SK-N-SH treated with all-trans-retinoic acid at 6 μM for 48 hours (cell line): ENCODE results near the gene XPNPEP2.

Experiments used
- ATAC-seq: fragments of 200-7000 bp; cut with Tn5 transposase; 3 replicates; pipeline ENCODE4 v1.9.1; 2020; ENCODE audit warnings: mild to moderate bottlenecking, moderate library complexity
- ARNTL ChIP-seq: fragments of 450-650 bp; formaldehyde crosslinking; IDR thresholded peaks from 2 replicates; pipeline ENCODE4 v1.5.0; 2020; ENCODE audit warnings: low read depth, mild to moderate bottlenecking, moderate library complexity, borderline replicate concordance
- BACH2 ChIP-seq: fragments of 250-450 bp; sonication (Bioruptor Pico); IDR thresholded peaks from 2 replicates; pipeline ENCODE4 v1.9.0; 2021; ENCODE audit warnings: mild to moderate bottlenecking, borderline replicate concordance
- CREB5 ChIP-seq: fragments of 250-450 bp; sonication (Bioruptor Pico); IDR thresholded peaks from 2 replicates; pipeline ENCODE4 v1.5.1; 2020; ENCODE audit warnings: low read depth, mild to moderate bottlenecking, moderate library complexity
- CSDC2 ChIP-seq: fragments of 250-450 bp; sonication (Bioruptor Pico); IDR thresholded peaks from 2 replicates; pipeline ENCODE4 v1.5.0; 2020; ENCODE audit warnings: mild to moderate bottlenecking, moderate library complexity
- CSRNP3 ChIP-seq: fragments of 250-450 bp; sonication (Bioruptor Pico); IDR thresholded peaks from 2 replicates; pipeline ENCODE4 v1.5.1; 2021; ENCODE audit warnings: mild to moderate bottlenecking, moderate library complexity
- ESRRG ChIP-seq: fragments of 250-450 bp; sonication (Bioruptor Pico); IDR thresholded peaks from 2 replicates; pipeline ENCODE4 v1.6.1; 2021; ENCODE audit warnings: mild to moderate bottlenecking
- ISL1 ChIP-seq: fragments of 250-450 bp; sonication (Bioruptor Pico); IDR thresholded peaks from 2 replicates; pipeline ENCODE4 v2.1.2; 2022; ENCODE audit warnings: mild to moderate bottlenecking, moderate library complexity
- OSR1 ChIP-seq: fragments of 250-450 bp; sonication (Bioruptor Pico); IDR thresholded peaks from 2 replicates; pipeline ENCODE4 v1.8.0; 2022; ENCODE audit warnings: moderate library complexity, mild to moderate bottlenecking, inconsistent platforms
- PATZ1 ChIP-seq: fragments of 250-450 bp; sonication (Bioruptor Pico); IDR thresholded peaks from 2 replicates; pipeline ENCODE4 v1.8.0; 2020; ENCODE audit warnings: mild to moderate bottlenecking, moderate library complexity, borderline replicate concordance
- POU6F1 ChIP-seq: fragments of 250-450 bp; sonication (Bioruptor Pico); IDR thresholded peaks from 2 replicates; pipeline ENCODE4 v1.8.0; 2021; ENCODE audit warnings: low read depth, mild to moderate bottlenecking, moderate library complexity, borderline replicate concordance
- PPARA ChIP-seq: fragments of 250-450 bp; sonication (Bioruptor Pico); IDR thresholded peaks from 2 replicates; pipeline ENCODE4 v1.5.0; 2020; ENCODE audit warnings: mild to moderate bottlenecking, borderline replicate concordance
- RARB ChIP-seq: fragments of 250-450 bp; sonication (Bioruptor Pico); IDR thresholded peaks from 2 replicates; pipeline ENCODE4 v1.8.0; 2021; ENCODE audit warnings: mild to moderate bottlenecking, moderate library complexity
- SNAI2 ChIP-seq: fragments of 250-450 bp; sonication (Bioruptor Pico); IDR thresholded peaks from 2 replicates; pipeline ENCODE4 v1.5.0; 2020; ENCODE audit warnings: mild to moderate bottlenecking, moderate library complexity
- TCF4 ChIP-seq: fragments of 250-450 bp; sonication (Bioruptor Pico); IDR thresholded peaks from 2 replicates; pipeline ENCODE4 v1.8.0; 2021; ENCODE audit warnings: mild to moderate bottlenecking, moderate library complexity, borderline replicate concordance
- TSHZ2 ChIP-seq: fragments of 250-450 bp; sonication (Bioruptor Pico); IDR thresholded peaks from 2 replicates; pipeline ENCODE4 v1.5.0; 2020; ENCODE audit warnings: mild to moderate bottlenecking, moderate library complexity
- ZC3H10 ChIP-seq: fragments of 250-450 bp; sonication (Bioruptor Pico); IDR thresholded peaks from 2 replicates; pipeline ENCODE4 v1.5.1; 2021; ENCODE audit warnings: mild to moderate bottlenecking, moderate library complexity
- ZFP3 ChIP-seq: fragments of 250-450 bp; sonication (Bioruptor Pico); IDR thresholded peaks from 2 replicates; pipeline ENCODE4 v1.5.0; 2020; ENCODE audit warnings: mild to moderate bottlenecking, moderate library complexity
- ZFP30 ChIP-seq: fragments of 450-650 bp; formaldehyde crosslinking; IDR thresholded peaks from 2 replicates; pipeline ENCODE4 v1.5.0; 2022; ENCODE audit warnings: mild to moderate bottlenecking, moderate library complexity
- ZNF565 ChIP-seq: fragments of 450-650 bp; formaldehyde crosslinking; conservative IDR thresholded peaks from 2 replicates; pipeline ENCODE4 v1.5.0; 2020; ENCODE audit warnings: low read depth, mild to moderate bottlenecking, moderate library complexity
- ZNF70 ChIP-seq: fragments of 450-650 bp; formaldehyde crosslinking; IDR thresholded peaks from 2 replicates; pipeline ENCODE4 v1.5.0; 2020; ENCODE audit warnings: mild to moderate bottlenecking, moderate library complexity
- ZNF8 ChIP-seq: fragments of 450-650 bp; formaldehyde crosslinking; IDR thresholded peaks from 2 replicates; pipeline ENCODE4 v1.5.0; 2020; ENCODE audit warnings: mild to moderate bottlenecking, moderate library complexity

The XPNPEP2 gene

GRCh38 chrX:129714581-129714980 is 24.2 kb upstream of the XPNPEP2 start (continued):
- TF ChIP-seq PATZ1 (CRISPR knock-in tag) (no peak), BACH2 (CRISPR knock-in tag) (no peak)

- ATAC-seq: no peak
- no peak for TF ChIP-seq ZFP3 (CRISPR knock-in tag)
- TF ChIP-seq BACH2 (CRISPR knock-in tag): no peak
- TF ChIP-seq ZNF8 (CRISPR knock-in tag): no peak
- TF ChIP-seq ARNTL (CRISPR knock-in tag): no peak
- TF ChIP-seq CSRNP3 (CRISPR knock-in tag): no peak
- no peak for TF ChIP-seq TCF4
- TF ChIP-seq CSDC2 (CRISPR knock-in tag): no peak
- TF ChIP-seq ZFP30 (CRISPR knock-in tag): no peak
- TF ChIP-seq ZC3H10 (CRISPR knock-in tag): no peak
- no peak for TF ChIP-seq ISL1
- TF ChIP-seq ZNF70 (CRISPR knock-in tag): no peak
- TF ChIP-seq PPARA (CRISPR knock-in tag): no peak
- TF ChIP-seq CREB5: no peak
- TF ChIP-seq RARB (CRISPR knock-in tag): no peak
- TF ChIP-seq PATZ1 (CRISPR knock-in tag): no peak
- no peak for TF ChIP-seq OSR1
- TF ChIP-seq POU6F1 (CRISPR knock-in tag): no peak
- no peak for TF ChIP-seq TSHZ2
- TF ChIP-seq ESRRG (CRISPR knock-in tag): no peak
- no peak for TF ChIP-seq ZNF565
- TF ChIP-seq, all 23 proteins: peak for 0
Observed at GRCh38 chrX:129716507-129716906, 22.3 kb upstream of the XPNPEP2 start.

- ATAC-seq: peak; percentile 61
Observed at GRCh38 chrX:129717892-129718291, 20.9 kb upstream of the XPNPEP2 start.

More at GRCh38 chrX:129717892-129718291, 20.9 kb upstream of the XPNPEP2 start:
- TF ChIP-seq SNAI2 (CRISPR knock-in tag) (no peak), ZNF8 (CRISPR knock-in tag) (no peak), CSDC2 (CRISPR knock-in tag) (no peak), POU6F1 (CRISPR knock-in tag) (no peak), OSR1 (no peak), PPARA (CRISPR knock-in tag) (no peak), PATZ1 (CRISPR knock-in tag) (no peak), ESRRG (CRISPR knock-in tag) (no peak), CSRNP3 (CRISPR knock-in tag) (no peak)
